Colonic mucosa (tissue), 4 donors: ENCODE measurements around the gene FOXJ1. TPM values are rescaled to one million over a fixed set of nuclear protein-coding genes. Genes with fewer than 3 reads are reported as not detected.

Experiments
- DNase-seq: peaks from one replicate; pipeline ENCODE4 v3.0.0-alpha.2; 2020
- H3K27ac ChIP-seq: fragments of 200-600 bp; one replicate; pipeline ENCODE4 v1.8.0; 2021
- H3K27me3 ChIP-seq: fragments of 200-600 bp; one replicate; pipeline ENCODE4 v1.8.0; 2021
- H3K36me3 ChIP-seq: fragments of 200-600 bp; one replicate; pipeline ENCODE4 v1.8.0; 2021
- H3K4me1 ChIP-seq: fragments of 200-600 bp; one replicate; pipeline ENCODE4 v1.8.0; 2021; ENCODE audit warnings: mild to moderate bottlenecking
- H3K4me3 ChIP-seq: fragments of 200-600 bp; one replicate; pipeline ENCODE4 v1.8.0; 2021
- H3K9ac ChIP-seq, 2 donors: one replicate each; pipeline ENCODE4 v1.7.0; 2013; ENCODE audit warnings: control low read depth in 2 of 2, low read depth in 2 of 2, low read length in 2 of 2
- H3K9me3 ChIP-seq: fragments of 200-600 bp; one replicate; pipeline ENCODE4 v1.8.0; 2021
- intact Hi-C: fragments of 100-400 bp; cut with DNase I; formaldehyde crosslinking; loops from one replicate; pipeline ENCODE4 v1.14.1; 2022
- total RNA-seq, 2 donors: library from RNA; stranded (reverse); fragmentation: NEBNext Ultra II Directional in 1 of 2; extraction: Animal tissue kit (Norgen Biotek cat#: 25700) in 1 of 2; gene quantifications; one replicate each; pipeline ENCODE4 v1.2.1, GENCODE V29; 2021
- TF ChIP-seq, protein P1 (sequence below): fragments of 200-600 bp; IDR thresholded peaks from one replicate; pipeline ENCODE4 v1.8.0; 2022; ENCODE audit warnings: antibody characterized with exemption, mild to moderate bottlenecking
- donor health status: healthy.
- donor health status: DM: no; HTN: no; CAD: no.
- donor health status: DM: no; HTN: no; CAD: no.

FOXJ1 gene
- total RNA-seq, 2 donors from 2014 or later = 1.4 to 2.5 TPM

DNA sequence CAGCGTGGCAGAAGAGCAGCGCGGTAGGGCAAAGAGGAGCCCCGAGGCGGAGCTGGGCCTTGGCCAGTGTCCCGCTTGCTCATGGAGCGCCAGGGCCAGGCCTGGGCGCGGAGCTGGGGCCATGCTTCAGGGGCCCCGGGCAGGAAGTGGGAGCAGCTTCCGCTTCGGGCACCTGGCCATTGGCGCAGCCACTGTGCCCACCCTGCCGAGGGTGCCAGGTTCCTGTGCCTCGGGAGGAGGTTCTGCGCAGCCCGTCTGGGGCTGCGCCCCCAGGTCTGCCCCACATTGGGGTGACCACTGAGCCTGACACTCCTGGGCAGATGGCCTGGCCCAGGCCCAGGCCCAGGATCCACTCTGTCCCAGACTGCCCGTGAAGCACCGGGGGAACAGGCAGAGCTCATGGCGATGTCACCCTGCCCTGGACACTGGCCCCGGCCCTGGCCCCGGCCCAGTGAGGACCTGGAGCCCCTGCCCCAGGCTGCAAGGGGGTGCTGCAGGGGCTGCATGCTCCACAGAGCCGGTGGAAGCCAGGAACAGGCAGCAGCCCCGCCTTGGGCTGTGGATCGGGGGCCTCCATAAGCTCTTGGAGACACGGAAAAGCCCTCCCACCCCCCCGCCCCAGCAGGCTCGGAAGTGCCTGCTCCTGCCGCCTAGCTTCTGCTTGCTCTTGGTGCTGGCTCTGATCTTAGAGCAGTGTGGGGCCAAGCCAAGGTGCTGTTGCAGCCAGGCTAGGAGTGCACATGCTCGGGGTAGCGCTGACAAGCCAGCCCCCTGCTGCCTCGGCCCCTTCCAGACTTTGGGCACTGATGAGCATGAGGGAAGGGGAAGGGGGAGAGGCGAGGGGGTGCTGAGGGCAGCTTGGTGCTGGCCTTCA lies 35.9 kb upstream of the FOXJ1 start:
- intact Hi-C loops = no loop called here
- no peak overlapping the region for H3K9ac ChIP-seq
- H3K9me3 ChIP-seq = no peaks in the 10 kb centered on the region
- H3K27ac ChIP-seq = no peak overlapping the region
- TF ChIP-seq, protein P1, sequence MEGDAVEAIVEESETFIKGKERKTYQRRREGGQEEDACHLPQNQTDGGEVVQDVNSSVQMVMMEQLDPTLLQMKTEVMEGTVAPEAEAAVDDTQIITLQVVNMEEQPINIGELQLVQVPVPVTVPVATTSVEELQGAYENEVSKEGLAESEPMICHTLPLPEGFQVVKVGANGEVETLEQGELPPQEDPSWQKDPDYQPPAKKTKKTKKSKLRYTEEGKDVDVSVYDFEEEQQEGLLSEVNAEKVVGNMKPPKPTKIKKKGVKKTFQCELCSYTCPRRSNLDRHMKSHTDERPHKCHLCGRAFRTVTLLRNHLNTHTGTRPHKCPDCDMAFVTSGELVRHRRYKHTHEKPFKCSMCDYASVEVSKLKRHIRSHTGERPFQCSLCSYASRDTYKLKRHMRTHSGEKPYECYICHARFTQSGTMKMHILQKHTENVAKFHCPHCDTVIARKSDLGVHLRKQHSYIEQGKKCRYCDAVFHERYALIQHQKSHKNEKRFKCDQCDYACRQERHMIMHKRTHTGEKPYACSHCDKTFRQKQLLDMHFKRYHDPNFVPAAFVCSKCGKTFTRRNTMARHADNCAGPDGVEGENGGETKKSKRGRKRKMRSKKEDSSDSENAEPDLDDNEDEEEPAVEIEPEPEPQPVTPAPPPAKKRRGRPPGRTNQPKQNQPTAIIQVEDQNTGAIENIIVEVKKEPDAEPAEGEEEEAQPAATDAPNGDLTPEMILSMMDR = no peak
- no peak overlapping the region for H3K4me3 ChIP-seq
- H3K36me3 ChIP-seq = no peaks in the 10 kb centered on the region
- no peaks in the 10 kb centered on the region for H3K4me1 ChIP-seq
- no peak for DNase-seq
- no peaks in the 10 kb centered on the region for H3K27me3 ChIP-seq

DNA sequence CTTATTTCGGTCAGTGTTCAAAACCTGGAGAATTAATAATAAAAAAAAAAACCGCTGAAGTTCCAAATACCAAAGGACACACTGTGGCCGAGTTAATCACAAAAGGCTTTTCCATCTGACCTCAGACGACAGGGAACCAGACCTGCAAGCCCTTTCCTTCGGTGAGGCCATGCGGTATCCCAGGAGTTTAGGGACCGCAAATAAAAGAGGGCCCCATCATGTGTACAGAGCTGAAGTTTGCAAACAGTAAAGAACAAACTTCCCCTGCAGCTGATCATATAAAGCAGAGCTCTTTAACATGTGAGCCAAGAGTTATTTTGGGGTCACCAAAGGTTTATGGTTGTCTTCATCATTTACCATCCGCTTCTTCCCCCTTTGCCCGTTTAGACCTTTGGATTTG lies 33.0 kb upstream of the FOXJ1 start:
- no peak for DNase-seq
- no peaks in the 10 kb centered on the region for H3K27me3 ChIP-seq
- H3K36me3 ChIP-seq = no peaks in the 10 kb centered on the region
- TF ChIP-seq, protein P1 = no peak
- H3K9me3 ChIP-seq = no peaks in the 10 kb centered on the region
- no peaks in the 10 kb centered on the region for H3K4me1 ChIP-seq
- H3K4me3 ChIP-seq = no peak overlapping the region
- intact Hi-C loops = no loop called here
- no peak overlapping the region for H3K27ac ChIP-seq
- H3K9ac ChIP-seq = no peak overlapping the region

DNA sequence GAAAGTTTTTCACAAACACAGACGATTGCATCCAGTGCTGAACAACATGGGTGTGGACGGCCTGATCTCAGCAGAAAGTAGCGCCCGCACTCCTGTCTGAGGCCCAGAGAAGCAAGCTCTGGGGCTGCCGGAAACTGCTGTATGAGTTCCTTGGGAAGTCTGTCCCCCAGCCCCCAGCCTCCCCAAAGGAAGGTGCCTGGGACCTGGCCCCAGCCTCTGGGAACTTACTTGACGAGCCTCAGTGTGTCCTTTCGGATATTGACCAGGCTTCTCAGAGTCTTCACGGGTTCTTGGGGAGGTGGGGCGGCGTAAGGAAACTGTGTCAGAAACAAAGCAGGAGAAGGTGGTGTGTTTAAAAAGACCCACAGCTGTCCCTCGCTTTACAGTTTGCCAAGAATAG lies 32.4 kb upstream of the FOXJ1 start:
- Histone ChIP-seq H3K36me3 (no peaks in the 10 kb centered on the region), H3K4me3 (no peak overlapping the region), H3K27ac (no peak overlapping the region), H3K9ac (no peak overlapping the region), H3K4me1 (no peaks in the 10 kb centered on the region), H3K9me3 (no peaks in the 10 kb centered on the region), H3K27me3 (no peaks in the 10 kb centered on the region)
- no peak for DNase-seq
- TF ChIP-seq, protein P1 = no peak
- intact Hi-C loops = no loop called here

DNA sequence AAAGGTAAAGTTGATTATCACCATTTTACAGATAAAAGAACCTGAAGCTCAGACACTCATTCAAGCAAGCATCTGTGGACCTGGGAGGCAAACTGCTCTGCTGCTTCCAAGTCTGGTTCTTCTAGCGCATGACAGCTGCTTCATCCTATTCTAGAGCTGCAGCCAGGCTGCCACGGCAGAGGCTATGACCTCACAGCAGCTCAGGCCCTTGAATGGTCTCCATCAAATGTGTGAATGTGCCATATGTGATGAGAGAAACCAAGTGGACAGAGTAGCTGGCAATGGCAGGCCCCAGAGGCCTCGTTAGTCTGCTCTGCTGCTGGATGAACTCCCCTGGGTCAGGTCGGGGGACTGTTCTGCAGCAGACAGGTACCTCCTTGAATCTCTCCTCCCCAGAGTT lies 30.7 kb upstream of the FOXJ1 start:
- intact Hi-C loops = no loop called here
- DNase-seq = no peak
- H3K27me3 ChIP-seq = no peaks in the 10 kb centered on the region
- TF ChIP-seq, protein P1 = no peak
- no peak overlapping the region for H3K4me3 ChIP-seq
- H3K36me3 ChIP-seq = no peaks in the 10 kb centered on the region
- H3K9ac ChIP-seq = no peak overlapping the region
- H3K9me3 ChIP-seq = no peaks in the 10 kb centered on the region
- H3K27ac ChIP-seq = no peak overlapping the region
- H3K4me1 ChIP-seq = no peaks in the 10 kb centered on the region

DNA sequence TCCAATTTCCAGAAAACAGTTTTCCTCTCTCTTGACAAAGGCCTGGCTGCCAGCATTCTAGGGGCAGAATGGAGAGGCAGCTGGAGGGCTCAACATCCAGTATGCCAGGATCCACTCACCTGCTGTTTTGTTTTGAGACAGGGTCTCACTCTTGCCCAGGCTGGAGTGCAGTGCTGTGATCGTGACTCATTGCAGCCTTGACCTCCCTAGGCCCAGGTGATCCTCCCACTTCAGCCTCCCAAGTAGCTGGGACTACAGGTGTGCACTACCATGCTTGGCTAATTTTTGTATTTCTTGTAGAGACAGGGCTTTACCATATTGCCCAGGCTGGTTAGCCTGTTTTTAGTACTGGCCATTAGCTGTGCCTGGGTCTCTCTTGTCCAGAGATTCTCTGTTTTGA lies 29.1 kb upstream of the FOXJ1 start:
- H3K27ac ChIP-seq = no peak overlapping the region
- H3K4me1 ChIP-seq = no peaks in the 10 kb centered on the region
- no peak overlapping the region for H3K4me3 ChIP-seq
- DNase-seq = no peak
- TF ChIP-seq, protein P1 = no peak
- no peak overlapping the region for H3K9ac ChIP-seq
- no peaks in the 10 kb centered on the region for H3K9me3 ChIP-seq
- intact Hi-C loops = no loop called here
- H3K36me3 ChIP-seq = no peaks in the 10 kb centered on the region
- H3K27me3 ChIP-seq = no peaks in the 10 kb centered on the region
